LoVo (cell line): ENCODE results near the gene CFI.

Experiments
- DNase-seq: peaks from one replicate; pipeline ENCODE4 v3.0.0-alpha.2; 2016; ENCODE audit warnings: low spot score

Gene CFI

DNA sequence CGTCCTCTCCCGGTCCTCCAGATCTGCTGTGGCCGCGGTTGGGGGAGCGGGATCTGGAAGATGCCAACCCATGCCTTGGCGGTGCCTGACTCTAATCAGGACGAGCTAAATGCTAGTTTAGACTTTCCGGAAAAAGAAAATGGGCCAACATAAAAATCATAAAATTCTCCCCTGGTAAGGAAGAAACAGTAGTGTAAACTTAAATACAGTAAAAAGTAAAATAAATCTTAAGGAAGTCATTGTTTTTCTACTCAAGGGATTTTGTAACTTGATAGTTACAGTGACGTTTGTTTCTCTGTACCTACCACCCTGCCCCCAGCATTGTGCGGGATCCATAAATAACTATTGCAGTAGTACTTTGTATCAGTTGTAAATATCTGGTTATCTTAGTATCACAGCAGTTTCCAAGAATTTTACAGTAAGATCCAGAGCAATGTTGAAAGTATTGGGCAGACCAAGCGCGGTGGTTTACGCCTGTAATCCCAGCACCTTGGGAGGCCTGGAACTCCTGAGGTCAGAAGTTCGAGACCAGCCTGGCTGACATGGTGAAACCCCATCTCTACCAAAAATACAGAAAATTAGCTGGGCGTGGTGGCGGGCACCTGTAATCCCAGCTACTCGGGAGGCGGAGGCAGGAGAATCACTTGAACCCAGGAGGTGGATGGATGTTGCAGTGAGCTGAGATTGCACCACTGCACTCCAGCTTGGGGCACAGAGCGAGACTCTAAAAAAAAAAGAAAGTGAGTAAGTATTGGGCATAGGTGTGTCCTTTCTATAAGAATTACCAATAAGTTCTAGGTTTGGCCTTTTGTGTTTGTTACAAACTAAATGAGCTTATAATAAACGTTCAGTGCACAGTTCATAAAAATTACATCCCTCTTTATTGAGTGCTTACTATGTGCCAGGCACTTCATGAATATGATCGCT, 70.9 kb downstream of the CFI start:
- no peak for DNase-seq

DNA sequence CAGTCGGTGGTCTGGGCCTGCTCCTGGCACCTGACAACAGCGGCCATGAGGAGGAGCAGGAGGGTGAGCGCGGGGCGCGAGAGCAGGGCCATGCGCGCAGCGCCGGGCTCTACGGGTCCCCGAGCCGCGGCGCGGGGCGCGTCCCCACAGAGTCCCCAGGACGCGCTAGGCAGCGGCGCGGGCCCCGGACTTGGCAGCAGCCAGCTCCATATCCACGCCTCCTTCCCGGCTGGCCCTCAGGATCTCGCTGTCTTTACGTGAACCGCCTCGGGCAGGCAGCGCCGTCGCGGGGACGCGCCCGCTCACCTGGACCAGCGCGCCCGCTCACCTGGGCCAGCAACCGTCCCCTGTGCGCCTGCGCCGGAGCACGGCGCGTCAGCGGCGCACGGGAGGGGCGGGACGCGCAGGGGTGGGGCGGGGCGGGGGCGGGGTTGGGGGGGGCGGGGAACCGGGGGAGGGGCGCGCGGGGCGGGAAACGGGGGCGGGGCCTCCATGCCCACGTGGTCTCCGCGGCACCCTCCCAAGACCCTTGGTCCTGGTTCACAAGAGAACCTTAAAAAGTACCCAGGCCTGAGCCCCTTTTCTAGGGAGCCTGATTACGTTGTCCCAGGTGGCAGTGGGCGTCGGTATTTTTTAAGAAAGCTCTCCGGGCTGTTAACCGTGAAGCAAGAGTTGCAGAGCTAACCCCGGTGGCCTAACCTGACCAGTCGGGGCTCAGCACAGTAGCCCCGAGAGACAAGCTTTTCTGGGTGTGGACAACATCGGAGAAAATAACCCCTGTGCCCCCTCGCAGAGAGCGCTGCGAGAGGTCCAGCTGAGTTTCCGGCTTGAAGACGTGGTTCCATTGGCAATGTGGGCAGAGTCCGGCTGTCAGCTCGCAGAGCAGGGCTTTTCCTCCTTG, 71.8 kb downstream of the CFI start, which contains the start of gene PLA2G12A:
Gene PLA2G12A, minus strand, starts transcription at position 353 of the 901 bp plus-strand sequence. Its CDS starts 261 bp downstream, at position 92.
- DNase-seq: peak; percentile 90

GRCh38 chr4:109729117-109729717, 72.6 kb downstream of the CFI start:
- DNase-seq: peak; percentile 22

DNA sequence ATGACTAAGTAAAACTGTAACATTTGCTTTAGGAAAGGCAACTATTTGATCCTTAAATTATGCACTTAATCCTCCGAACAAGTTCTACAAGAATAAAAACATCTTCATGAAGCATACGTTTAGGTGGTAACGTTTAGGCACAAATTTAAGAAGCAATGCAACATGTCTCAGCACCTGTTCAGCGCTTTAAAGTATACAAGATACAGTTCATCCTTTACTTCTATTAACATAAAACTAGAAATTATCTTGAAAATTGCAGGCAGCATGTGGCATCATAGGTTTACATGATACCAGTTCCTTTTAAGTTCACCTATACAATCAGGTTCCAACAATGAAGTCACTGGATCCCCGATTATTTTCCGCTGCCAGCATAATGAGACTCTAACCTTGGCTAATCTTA, 73.4 kb downstream of the CFI start:
- no peak for DNase-seq

DNA sequence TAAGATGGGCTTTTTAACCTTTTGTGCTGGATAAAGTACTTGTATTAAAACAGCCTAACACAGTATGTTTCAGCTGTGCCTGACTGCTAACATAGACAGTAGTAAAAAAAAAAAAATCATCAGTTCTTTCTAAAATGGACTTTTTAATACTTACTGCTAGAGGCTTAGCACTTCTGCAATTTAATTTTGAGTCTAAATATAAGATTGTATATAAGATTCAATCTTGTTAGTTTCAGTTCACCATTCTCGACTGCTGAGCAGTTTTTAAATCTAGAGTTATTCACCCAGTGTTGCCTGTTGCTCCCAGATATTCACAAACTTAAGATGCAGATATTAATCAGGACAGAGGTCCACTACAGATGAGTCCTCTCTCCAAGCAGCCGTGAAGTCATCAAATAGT, 78.7 kb downstream of the CFI start:
- DNase-seq: no peak

DNA sequence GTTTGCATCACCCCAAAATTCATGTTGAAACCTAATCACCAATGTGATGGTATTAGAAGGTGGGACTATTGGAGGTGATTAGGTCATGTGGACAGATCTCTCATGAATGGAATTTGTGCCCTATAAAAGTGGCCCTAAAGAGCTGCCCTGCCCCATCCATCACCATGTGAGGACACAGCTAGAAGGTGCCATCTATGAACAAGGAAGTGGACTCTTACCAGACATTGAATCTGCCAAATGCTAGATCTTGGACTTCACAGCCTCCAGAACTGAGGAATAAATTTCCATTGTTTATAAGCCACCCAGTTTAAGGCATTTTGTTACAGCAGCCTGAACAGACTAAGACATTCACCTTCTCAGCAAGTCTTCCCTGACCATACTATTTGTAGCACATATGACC, 79.4 kb downstream of the CFI start:
- no peak for DNase-seq

GRCh38 chr4:109721033-109721432, 80.8 kb downstream of the CFI start:
- no peak for DNase-seq

GRCh38 chr4:109719604-109720003, 82.2 kb downstream of the CFI start:
- DNase-seq: no peak

DNA sequence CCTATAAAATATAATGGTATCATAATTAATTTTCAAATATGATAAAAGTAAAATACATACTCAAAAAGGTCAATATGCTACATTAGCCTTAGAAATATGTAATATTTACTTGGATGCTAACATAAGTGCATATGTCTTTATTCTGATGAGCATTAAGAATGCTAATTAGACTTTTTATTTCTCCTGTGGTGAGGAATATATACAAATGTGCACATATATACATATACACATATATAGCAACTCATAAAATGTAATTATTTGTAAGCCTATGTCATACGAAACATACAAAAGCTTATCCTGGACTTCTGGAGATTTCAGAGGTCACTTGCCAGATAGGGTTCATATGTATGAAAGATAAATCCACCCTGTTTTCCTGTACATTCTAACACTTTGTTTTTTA, 83.0 kb downstream of the CFI start:
- DNase-seq: no peak

DNA sequence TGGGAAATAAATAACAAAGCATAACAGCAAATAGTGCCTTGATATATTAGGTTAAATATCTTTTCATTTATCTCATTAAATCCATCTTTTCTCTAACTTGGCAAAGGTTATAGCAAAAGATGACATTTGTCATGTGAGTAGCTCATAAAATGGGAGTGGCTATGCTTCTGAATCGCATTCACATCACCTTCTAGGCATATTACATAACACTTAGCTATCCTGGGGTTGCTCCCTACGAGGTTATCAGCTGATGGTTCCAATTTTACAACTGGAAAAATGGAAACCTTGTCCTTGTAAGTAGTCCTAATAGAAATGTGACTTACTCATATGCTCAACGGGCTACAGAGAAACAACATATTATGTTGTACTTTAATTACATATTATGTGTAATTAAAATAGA, 88.3 kb downstream of the CFI start:
- DNase-seq: no peak

- no peak for DNase-seq
These were observed 92.8 kb downstream of the CFI start for GRCh38 chr4:109708990-109709389.

GRCh38 chr4:109708435-109708834, 93.4 kb downstream of the CFI start:
- DNase-seq: no peak

GRCh38 chr4:109703664-109704361, 98.0 kb downstream of the CFI start:
- no peak for DNase-seq

DNA sequence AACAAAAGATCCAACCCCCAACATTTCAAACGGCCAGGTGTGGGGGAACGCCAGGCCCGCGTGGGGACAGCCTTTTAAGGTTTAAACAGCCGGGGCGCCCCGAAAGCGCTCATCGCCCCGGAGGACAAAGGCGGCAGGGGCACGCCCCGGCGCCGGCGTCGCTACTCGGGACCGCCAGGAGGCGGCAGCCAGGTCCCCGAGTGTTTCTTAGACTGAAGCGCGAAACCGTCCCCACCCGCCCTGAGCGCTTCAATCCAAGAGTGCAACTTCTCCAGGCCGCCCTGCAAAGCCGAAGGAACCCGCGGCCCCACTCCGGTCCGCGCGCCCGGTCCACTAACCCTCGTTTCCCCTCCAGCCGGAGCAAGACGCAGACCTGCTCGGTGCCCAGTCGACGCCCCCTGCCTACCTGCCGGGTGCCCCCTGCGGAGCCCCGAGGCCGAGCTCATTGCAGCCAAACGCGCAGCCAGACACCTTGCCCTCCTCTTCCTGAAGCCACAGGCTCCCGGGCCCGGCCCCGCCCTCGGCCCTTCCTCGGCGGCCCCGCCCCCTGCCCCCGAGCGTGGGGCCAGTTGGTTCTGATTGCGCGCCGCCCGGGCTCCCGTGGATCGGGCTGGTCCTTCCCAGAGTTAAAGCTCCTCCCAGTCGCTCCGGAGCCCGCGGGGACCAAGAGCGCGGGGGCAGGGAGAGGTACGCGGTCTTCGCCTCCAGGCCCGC, 98.7 kb downstream of the CFI start, which contains the start of gene CASP6:
Gene CASP6, minus strand, starts transcription at position 496 of the 714 bp plus-strand sequence. Its CDS starts 50 bp downstream, at position 446.
- peak; percentile 81 for DNase-seq

- peak; percentile 15 for DNase-seq
These were observed 100.0 kb downstream of the CFI start for GRCh38 chr4:109701566-109702410.

DNA sequence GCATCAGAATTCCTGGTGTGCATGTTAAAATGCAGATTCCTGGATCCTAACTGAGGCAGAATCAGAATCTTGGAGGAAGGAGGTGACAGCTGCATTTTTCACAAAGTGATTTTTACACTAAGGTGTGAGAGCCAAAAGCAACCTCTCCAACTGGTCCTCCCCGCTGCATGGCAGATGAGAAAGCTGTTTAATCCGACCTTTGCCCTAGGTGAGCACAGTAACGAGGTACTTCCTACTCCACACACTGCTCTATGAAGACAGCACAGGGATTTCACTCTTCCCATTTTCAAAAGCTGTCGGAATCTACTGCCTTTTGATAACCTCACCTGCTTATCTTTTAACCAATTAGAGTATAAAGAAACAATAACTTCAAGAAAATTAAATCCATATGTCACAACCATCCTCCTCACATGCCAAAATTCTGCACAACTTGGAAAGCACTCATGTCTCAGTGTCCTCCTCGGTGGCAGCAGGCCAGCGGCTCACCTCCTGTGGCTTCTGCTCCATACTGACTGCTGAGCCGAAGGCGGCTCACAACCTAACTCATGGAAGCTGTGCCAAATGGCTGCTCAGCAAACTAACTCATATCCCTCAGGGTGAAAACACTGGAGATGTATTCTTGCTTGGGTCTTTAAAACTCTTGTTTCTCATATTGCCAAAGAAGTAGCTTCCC, 102.1 kb downstream of the CFI start:
- no peak for DNase-seq

GRCh38 chr4:109698656-109699055, 103.1 kb downstream of the CFI start:
- no peak for DNase-seq

DNA sequence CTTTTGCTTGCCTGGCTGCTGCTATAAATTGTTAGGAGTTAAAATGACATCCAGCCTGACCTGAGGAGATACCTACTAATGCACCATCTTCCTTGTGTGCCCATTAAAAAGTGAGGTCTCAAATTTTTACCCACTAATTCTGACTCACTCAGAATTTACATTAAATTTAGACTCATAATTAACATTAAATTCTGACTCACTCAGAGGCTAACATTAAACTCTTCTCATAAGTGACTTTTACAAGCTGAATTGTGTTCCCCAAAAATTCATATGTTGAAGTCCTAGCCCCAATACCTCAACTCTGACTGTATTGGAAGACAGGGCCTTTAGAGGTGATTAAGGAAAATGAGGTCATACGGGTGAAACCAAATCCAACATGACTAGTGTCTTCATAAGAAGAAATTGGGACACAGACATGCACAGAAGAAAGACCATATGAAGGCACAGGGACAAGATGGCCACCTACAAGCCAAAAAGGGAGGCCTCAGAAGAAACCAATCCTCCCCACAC, 110.3 kb downstream of the CFI start:
- no peak for DNase-seq
